HG03039 (cell line): Measurements from ENCODE around the gene SURF6.
"Not testable (repeated sequence)": the region's sequence is repeated elsewhere in the genome, so short reads cannot be mapped to it uniquely, and the experiment has no call there.

Experiments
- ATAC-seq: cut with Tn5 transposase; IDR thresholded peaks from one replicate; pipeline ENCODE4 v1.9.1; 2021; ENCODE audit warnings: mild to moderate bottlenecking, moderate library complexity; ENCODE audit not compliant: unreplicated experiment

SURF6 gene

DNA sequence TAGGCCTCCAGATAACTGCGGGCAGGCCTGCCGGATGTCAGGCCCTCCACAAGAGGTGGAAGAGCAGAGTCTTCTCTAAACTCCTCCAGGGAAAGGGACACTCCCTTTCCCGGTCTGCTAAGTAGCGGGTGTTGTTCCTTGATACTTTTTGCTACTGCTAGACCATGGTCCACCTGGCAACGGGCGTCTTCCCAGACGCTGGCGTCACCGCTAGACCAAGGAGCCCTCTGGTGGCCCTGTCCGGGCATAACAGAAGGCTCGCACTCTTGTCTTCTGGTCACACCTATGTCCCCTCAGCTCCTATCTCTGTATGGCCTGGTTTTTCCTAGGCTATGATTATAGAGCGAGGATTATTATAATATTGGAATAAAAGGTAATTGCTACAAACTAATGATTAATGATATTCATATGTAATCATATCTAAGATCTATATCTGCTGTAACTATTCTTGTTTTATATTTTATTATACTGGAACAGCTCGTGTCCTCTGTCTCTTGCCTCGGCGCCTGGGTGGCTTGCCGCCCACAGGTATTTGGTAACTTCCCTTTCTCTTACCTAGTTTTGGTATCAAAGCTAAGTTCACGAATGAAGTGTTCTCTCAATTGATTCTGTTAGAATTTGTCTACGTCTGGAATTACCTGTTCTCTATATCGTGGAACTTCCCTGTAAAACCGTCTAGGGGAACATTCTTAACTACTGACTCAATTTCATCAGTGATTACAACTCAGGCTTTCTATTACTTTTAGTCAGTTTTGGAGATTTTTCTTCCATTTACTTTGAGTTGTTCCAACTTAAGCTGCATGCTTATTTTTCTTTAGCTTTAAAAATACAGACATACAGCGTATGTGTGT is 6.5 kb downstream of the SURF6 start:
- ATAC-seq = not testable (repeated sequence)

DNA sequence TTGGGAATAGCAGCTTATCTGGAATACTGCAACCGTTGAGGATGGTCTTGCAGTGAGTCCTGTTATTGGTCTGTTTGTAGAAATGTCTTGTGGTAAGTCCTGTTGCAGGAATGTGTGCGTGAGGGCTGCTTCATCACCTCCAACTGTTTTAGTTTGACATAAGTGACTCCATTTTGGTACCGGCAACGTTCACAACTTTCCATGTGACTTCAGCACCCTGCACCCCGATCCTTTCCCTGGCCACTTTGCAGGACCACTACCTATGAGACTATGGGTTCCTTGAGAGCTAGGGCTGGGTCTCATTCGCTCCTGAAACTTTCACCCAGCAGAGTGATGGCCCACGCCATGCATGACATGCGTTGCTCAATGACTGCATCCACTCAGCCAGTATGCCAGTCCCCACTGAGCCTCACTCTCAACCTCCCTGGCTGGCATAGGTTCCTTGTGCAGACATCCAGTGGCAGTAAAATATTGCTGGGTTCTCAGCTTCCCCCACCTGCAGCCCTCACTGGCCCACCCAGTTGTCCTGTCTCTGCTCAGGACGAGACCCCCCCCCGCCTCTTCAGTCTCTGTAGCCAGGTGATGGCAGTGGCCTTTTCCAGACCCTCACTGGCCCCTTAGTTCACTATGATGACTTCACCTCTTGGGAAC is 8.0 kb downstream of the SURF6 start:
- ATAC-seq = no peak

DNA sequence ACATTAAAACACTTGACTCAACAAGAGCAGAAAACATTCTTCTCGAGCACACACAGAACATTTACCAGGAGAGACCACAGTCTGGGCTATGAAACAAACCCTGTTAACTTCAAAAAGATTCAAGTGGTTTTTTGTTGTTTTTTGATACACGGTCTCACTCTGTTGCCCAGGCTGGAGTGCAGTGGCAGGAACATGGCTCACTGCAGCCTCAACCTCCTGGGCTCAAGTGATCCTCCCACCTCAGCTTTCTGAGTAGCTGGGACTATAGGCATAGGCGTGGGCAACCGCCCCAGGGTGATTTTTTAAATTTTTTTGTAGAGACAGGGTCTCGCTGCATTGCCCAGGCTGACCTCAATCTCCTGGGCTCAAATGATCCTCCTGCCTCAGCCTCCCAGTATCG is 9.0 kb downstream of the SURF6 start:
- ATAC-seq = not testable (repeated sequence)

DNA sequence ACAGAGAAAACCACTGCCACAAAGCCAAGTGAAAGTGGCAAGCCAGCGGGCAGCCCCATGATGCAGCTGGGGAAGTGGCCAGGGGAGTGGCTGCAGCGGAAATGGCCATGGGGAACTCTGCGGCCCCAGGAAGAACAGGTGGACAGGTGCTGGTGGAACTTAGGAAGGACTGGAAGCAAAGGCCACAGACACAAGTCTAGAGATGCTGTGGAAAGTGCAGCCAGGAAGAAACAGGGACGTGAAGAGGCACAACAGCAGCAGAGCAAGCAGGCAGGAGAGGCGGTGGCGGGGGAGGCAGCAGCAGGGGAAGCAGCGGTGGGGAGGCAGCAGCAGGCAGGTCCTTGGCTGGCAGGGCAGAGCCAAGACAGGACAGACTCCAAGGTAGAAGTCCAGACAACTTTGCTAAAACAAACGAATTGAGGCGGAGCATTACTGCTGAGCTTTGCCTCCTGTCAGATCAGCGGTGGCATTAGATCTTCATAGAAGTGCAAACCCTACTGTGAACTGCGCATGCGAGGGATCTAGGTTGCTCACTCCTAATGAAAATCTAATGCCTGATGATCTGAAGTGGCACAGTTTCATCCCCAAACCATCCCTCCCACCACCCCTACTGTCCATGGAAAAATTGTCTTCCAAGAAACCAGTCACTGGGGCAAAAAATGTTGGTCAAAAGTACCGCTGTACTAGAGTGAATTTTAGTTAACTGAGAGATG is 11.8 kb downstream of the SURF6 start:
- no peak for ATAC-seq

DNA sequence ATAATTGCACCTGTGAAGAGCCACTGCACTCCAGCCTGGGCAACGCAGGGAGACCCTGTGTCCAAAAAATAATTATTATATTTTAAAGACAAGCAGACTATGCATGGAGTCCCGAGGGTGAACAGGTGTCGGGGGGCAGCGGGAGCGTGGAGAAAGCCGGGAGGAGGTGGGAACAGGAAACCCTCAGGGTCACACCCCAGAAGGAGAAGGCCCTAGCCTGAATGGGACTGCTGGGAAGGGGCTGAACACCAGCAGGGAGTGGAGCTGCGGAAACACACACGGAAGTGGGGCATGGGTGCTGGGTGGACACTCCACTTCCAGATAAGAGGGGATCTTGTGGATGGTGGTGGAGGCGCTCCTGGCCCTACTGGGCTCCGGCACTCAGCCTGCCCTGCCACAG is 12.8 kb downstream of the SURF6 start:
- ATAC-seq = no peak

DNA sequence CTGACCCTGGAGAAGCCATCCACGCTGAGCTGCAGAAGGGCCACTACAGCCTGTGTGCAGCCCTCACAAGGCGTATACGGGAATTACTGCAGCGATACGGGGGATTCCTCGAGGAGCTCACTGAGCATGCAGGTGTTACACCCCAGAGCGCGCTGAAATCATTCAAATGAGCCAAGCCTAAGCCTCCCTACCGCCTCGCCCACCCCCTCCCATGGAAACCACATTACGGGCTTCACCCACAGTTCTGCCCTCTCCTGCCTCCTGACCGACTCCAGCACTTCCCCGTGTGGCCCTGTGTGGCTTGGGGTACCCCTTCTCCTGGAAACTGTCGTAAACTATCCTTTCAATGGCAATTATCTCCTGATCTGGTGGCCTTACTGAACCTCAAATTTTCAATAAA is 13.3 kb downstream of the SURF6 start:
- ATAC-seq = no peak

DNA sequence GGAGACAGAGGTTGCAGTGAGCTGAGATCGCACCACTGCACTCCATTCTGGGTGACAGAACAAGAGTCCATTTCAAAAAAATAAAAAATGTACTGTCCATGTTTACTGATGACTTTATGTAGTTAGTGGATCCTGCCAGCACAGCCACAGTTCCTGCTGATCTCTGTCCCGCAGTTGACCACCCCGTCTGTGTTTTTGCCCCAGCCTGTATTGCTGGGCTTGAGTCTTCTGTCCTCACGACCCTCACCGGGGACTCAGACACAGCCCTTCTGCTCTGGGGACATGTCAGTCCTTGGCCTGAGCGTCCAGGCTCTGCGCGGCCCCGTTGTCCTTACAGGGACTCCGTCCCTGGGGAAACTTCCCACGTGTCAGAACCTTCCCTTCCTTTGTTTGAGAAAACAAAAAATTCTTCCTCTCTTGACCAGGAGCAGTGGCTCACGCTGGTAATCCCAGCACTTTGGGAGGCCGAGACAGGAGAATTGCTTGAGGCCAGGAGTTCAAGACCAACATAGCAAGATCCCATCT is 14.5 kb downstream of the SURF6 start:
- ATAC-seq = no peak

DNA sequence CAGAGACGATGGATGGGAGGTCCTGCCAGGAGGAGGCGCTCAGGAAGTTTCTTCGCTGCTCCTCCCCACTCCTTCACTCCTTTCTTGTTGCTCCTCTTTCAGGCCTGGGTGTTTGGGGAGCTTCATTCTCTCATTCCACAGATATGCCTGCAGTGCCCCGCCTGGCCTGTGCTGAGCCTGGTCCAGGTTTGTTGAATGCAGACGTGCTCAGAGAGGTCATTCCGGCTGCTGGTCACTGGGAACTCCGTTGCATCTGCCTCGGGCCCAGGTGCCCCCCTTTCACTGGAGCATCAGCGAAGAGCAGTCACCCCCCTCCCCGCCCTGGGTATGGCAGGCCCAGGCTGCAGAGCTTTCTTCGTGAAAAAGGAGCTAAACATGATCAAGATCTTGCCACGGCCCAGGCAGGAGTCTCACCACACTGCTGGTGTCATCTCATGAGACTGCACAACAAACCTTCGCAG is 15.5 kb downstream of the SURF6 start:
- no peak for ATAC-seq

DNA sequence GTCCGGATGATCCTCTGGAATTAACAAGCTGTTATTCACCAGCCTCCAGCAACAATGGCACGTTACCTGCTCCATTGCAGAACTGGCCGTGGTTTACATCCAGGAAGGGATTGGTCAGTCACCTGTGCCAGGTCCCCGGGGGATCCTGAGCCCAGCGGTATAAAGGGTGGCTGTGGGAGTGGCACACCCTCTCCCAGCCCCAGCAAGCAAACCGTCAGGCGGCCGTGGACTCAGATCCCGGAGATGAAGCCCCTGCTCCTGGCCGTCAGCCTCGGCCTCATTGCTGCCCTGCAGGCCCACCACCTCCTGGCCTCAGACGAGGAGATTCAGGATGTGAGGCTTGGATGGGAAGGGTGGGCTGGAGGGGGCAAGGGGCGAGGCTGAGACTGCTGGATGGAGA is 18.4 kb downstream of the SURF6 start:
- ATAC-seq = not testable (repeated sequence)

DNA sequence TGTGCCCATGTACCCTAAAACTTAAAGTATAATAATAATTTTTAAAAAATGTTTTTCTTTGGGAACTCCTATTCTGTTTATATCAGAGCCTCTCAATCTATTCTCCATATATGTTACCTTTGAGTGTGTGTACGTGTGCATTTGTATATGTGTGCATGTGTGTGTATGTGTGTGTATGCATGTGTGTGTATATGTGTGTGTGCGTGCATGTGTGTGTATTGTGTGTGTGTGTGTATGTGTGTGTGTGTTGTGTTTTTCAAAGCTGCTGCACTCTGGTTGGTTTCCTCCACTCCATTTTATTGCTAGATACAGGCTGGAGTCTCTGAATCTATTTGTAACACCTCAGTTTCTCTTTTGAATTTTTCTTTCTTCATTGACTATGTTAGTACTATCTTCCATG is 20.0 kb downstream of the SURF6 start:
- no peak for ATAC-seq

DNA sequence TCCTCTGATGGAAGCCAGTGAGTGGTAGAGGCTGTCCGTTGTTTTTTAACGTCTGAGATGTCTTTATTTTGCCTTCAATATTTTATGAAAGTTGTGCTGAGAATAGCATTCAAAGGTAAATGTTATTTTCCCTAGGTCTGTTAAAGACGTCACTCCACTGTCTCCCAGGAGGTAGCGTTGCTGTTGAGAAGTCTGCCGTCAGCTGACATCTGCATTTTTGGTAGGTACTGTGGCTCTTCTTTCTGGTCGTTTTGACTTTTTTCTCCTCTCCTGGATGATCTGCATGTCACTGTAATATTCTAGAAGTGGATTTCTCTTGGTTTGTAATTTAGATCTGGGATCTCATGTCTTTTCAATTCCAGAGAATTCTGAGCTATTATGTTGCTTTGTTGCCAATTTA is 26.4 kb downstream of the SURF6 start:
- no peak for ATAC-seq

DNA sequence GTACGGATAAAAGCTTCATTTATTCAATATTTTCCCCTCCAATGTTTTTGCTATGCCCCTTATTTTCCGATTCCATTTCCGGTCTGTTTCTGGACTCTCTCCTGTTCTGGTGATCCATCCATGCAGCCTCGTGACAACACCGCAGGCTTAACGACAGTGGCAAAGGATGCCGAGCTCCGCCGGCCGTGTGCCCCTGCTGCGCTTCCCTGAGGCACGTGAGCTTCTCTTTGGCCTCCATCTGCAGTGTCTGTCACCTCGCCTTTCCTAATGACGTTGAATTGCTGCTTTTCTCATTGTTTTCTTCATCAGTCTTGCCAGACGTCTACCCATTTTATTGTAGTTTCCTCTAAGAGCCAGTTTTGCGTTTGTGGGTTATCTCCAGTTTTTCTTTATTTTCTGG is 28.7 kb downstream of the SURF6 start:
- ATAC-seq = no peak

DNA sequence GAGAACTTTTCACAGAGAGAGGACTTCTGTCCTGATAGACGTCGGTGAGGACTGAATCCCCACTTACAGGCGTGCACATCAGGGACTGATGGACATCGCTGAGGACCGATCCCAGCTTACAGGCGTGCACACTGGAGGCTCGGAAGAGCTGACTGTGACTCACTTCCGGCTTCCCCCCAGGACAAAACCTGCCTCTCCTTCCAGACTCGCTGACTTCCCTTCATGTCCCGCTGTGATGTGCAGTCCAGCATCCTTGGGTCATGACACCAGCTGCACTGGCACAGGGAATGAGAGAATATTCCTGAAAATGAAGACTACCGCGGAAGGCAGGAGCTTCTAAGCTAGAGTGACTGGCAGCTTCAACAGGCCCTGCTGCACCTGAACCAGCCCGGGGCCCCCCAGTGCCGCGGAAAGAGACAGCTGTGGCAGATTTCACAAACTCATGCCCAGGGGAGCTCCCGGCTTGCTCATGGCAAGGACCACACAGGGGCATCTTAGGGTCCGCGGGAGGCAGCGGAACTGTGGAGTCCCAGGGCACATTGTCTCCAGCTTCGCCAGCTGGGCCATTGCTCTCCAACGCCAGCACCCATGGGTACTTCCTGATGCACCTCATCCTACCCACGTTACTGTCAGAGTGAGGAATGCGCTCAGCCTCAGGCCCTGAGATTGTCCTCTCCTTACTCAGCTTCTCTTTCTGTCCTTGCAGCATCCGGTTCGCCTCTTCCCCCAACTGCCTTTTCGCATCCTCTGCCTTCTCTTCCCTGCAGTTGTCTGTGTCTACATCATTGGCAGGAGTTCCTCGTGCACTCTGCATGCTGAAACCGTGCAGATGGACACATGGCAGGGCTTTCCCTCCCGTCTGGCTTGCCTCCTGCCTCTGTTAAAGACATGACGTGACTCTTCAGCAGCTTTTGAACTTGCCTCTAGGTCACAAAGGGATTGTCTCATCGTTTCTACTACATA is 29.5 kb downstream of the SURF6 start:
- no peak for ATAC-seq

DNA sequence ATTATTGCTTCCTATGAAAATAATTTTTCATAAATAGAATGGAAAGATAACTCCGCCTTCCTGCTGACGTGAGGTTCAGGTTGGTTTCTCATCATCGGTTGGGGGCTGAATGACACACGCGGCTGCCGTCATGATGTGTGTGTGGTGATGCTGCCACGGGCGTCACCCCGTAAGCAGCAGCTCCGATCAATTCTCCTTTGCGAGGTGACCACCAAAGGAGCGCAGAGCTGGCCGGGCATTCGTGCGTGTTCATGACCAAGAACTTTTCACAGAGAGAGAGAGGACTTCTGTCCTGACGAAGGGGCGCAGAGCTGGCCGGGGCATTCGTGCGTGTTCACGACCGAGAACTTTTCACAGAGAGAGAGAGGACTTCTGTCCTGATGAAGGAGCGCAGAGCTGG is 30.3 kb downstream of the SURF6 start:
- ATAC-seq = no peak

DNA sequence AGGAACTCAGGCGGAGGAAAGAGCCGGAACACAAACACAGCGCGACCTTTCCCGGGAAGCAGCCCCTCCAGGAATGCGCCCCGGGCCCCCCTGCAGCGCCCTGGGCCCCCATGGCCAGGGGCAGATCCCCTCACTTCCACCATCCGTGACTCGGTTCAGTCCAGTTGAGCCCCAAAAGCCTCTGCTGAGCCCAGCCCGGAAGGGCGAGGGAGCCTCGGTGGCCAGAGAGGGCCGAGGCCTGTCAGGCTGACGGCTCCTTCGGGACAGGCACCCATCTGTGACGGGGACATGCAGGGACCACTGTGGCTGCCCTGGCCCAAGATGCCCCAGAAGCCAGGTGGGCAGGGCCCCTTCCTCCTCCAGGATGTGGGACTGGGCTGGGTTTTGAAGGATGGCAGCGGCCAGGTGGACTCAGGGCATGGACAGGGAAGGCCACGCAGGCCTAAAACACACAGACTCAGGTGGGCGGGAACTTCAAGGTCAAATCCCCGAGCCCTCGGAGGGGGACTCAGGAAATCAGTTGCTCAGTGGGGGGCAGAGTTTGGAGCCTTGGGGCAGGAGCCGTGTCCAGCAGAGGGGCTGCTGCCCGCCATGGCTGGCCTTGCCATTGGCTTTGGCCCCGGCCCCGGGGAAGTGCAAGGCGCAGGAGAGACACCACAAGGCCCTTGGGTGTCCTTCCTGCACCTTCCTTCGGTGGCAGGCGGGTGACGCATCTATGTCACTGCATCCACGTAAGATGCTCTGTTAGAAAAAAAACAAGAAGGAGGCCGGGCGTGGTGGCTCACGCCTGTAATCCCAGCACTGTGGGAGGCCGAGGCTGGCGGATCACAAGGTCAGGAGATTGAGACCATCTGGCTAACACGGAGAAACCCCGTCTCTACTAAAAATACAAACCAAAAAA is 31.3 kb downstream of the SURF6 start:
- ATAC-seq = no peak

DNA sequence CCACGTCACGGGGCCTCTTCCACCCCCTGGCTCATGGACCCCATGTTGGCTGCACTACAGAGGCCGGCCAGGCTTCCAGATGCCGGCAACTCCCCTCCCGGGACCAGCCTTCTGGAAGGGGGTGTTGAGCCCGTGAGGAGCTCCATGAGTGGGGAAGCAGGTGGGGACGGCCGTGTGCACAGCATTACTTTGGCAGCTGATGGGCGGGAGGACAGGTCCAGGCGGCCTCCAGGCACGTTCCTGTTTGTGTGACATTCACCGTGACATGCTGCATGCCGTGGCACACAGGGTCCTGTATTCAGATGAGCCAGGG is 31.9 kb downstream of the SURF6 start:
- ATAC-seq = no peak

DNA sequence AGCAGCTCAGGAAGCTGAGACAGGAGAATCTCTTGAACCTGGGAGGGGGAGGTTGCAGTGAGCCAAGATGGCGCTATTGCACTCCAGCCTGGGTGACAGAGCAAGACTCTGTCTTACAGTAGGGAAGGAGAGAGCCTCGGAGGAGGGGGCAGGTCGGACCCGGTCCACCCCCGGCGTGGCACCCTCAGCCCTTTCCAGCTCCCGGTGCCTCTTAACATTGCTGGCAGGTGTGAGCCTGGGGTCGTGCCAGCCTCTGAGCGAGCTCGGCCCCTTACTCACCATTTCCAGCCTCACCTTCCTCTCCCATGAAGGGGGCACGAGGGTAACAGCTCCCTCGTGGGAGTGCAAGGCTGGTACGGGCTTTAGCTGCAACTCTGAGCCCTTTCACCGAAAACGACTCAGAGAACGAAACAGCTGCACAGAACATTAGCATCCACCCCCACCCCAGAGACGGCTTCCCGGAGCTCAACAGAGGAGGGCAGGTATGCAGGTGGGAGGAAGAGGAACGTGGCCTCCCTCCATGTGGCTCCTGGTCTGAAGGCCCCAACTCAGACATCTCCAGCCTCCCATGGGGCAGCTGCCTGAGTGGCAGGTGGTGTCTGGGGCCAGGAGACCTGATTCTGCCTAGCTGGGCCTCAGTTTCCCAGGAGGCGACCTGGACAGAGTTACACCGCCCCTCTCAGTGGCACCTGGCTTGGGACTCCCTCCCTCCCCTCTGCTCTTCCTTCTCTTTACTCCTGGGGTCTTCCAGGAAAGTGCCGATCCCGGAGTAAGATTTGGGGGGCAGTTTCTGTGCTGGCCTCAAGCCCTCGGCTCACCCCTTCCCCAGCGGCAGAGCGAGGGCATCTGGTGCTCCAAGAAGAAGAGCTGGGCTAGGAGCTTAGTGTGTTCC is 32.5 kb downstream of the SURF6 start:
- ATAC-seq = no peak
